ENCODE results near the gene BCR. TPM values are rescaled to one million over a fixed set of nuclear protein-coding genes. Genes with fewer than 3 reads are reported as not detected.

BCR gene
- total and polyA plus RNA-seq, 2 of the 8 experiments (the other 6 are each of a cell fraction or from before 2014, with no cell fraction given) = 66.7 to 130 TPM

DNA sequence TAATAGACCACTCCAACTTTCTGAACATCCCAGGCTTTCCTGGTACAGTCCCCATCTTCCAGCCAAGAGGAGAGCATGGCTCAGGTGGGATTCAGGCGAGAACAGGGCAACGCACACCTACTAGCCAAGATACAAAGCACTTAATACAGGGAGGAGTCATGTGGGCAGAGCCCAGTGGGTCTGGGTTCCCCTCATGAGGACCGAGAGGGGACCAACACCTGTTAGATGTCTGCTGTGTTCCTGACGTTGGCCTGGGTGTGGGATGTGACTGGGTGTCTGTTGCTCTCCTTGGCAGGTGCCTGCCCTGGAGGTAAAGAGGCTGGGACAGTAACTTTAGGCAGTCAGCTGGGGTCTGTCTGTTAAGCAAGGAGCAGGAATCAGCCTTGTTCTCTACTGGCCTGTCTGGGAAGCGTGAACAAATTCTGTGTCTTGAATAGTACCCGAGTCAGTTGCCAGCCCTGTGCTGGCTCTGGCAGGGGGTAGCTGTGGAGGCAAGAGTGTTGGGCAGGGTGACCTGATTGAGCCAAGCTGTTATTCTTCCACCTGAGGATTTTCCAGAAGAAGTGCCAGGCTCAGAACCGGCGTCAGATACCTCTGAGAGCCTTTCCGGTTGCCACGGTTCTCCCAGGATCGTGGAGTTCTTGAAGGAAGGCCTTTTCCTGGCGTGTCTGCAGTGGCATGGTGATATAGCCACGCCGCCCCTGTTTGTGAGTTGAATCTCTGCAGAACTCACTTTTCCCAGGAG lies 56.3 kb downstream of the BCR start:
- H3K79me2 ChIP-seq (ENCODE audit: control insufficient read depth in 1 of 2, insufficient read depth in 2 of 2, low read length in 2 of 2) = peaks cover 41 to 92% of the 10 kb centered on the region in 2 experiments
- FAIRE-seq (no peak), DNase-seq (ENCODE audit: low read depth in 1 of 2, low spot score in 2 of 2) (no peak)
- no peak overlapping the region for H3K56ac ChIP-seq (replicated peaks; ENCODE audit: insufficient read length, low read depth, low read length)
- POLR2A ChIA-PET (ENCODE audit: partially characterized antibody) = interaction anchor here (1.0 to 1.6 kb wide), 4 partner anchors 11 to 13 kb away, joined by 3 to 4 read pairs (median 4); no protein-coding TSS in a partner anchor
- H3K9ac ChIP-seq (replicated peaks in 1 of 4; ENCODE audit: extremely low read depth in 1 of 4, low read depth in 3 of 4, low read length in 3 of 4) = no peak overlapping the region
- H2AK5ac ChIP-seq (ENCODE audit: low read depth, low read length) = peak overlapping the region; percentile 88; the same call in 1 of the 2 replicates
- peaks cover 12 to 18% of the 10 kb centered on the region in 2 experiments for H4K20me1 ChIP-seq (replicated peaks in 1 of 2; ENCODE audit: control insufficient read depth in 1 of 2, insufficient read depth in 2 of 2, low read length in 2 of 2)
- no peaks in the 10 kb centered on the region; a peak in 1 of 4 replicates for H3K9me3 ChIP-seq (ENCODE audit: insufficient read depth in 2 of 2, low read depth in 1 of 2, low read length in 1 of 2)
- WGBS, 2 experiments (ENCODE audit: extremely low coverage in 1 of 2, insufficient coverage in 1 of 2, insufficient read length in 1 of 2, insufficient replicate concordance in 2 of 2, low coverage in 1 of 2, low lambda C conversion rate in 2 of 2, missing lambda C conversion rate in 1 of 2) = 85% methylated on average over 14 of the region's 14 CpGs; no CpG with 5 or more reads in 1 of the 2 experiments
- 0 out of 2 replicates have a peak overlapping the region, but pooled peaks have one; percentile 40 for H2BK15ac ChIP-seq (ENCODE audit: low read length)
- H3K14ac ChIP-seq (ENCODE audit: insufficient read length) = no peak overlapping the region
- no peak overlapping the region for H4K91ac ChIP-seq (replicated peaks; ENCODE audit: insufficient read length, low read length)
- H2BK20ac ChIP-seq (ENCODE audit: low read length) = no peak overlapping the region; the same call in 1 of the 2 replicates
- H4K5ac ChIP-seq (ENCODE audit: insufficient read length, low read depth, low read length) = no peak overlapping the region
- H3K79me1 ChIP-seq (ENCODE audit: low read depth, low read length) = peaks cover 41% of the 10 kb centered on the region
- CTCF ChIA-PET (ENCODE audit: partially characterized antibody) = interaction anchor here (1.2 to 3.0 kb wide), 5 partner anchors 10 to 79 kb away, joined by 3 to 14 read pairs (median 5); no protein-coding TSS in a partner anchor
- H3K27me3 ChIP-seq (replicated peaks in 1 of 4; ENCODE audit: control insufficient read depth in 3 of 4, extremely low read depth in 1 of 4, insufficient read depth in 3 of 4, low read length in 3 of 4) = no peaks in the 10 kb centered on the region
- H4K8ac ChIP-seq (ENCODE audit: extremely low read depth, insufficient read depth, low read length) = peak overlapping the region; percentile 82
- no peak overlapping the region for H3K27ac ChIP-seq (ENCODE audit: low read depth, low read length)
- peaks cover 14 to 42% (median 36%) of the 10 kb centered on the region in 4 experiments for H3K4me1 ChIP-seq (replicated peaks in 1 of 4; ENCODE audit: control insufficient read depth in 3 of 4, insufficient read depth in 4 of 4, low read length in 3 of 4)
- H2BK5ac ChIP-seq (ENCODE audit: low read depth, low read length) = peak overlapping the region; percentile 32; the same call in 1 of the 2 replicates
- H2AFZ ChIP-seq (ENCODE audit: low read length) = no peak overlapping the region
- no peak overlapping the region for H3K4ac ChIP-seq (replicated peaks; ENCODE audit: insufficient read length, low read depth, low read length)
- 0 out of 4 replicates have a peak overlapping the region, but pooled peaks of 1 of the 2 experiments have one; percentile 3 for H3K4me2 ChIP-seq (ENCODE audit: insufficient read depth in 1 of 2, low read depth in 2 of 2, low read length in 2 of 2)
- H3K23me2 ChIP-seq (ENCODE audit: low read depth, low read length) = peaks cover under 1% of the 10 kb centered on the region; the same call in 1 of the 2 replicates
- TF ChIP-seq RBBP5 (IDR thresholded peaks at IDR 0.05; ENCODE audit: borderline replicate concordance, low read depth, low read length) (no peak), EGR1 (IDR thresholded peaks at IDR 0.05; ENCODE audit: borderline replicate concordance, low read depth, low read length) (no peak)
- 0 out of 2 replicates have a peak overlapping the region, but pooled peaks have one; percentile 43 for H3K18ac ChIP-seq (ENCODE audit: extremely low read depth, low read length)
- H2BK12ac ChIP-seq (ENCODE audit: low read depth, low read length) = peak overlapping the region; percentile 29; the same call in 1 of the 2 replicates
- no peak overlapping the region for H3K4me3 ChIP-seq (ENCODE audit: extremely low read depth in 1 of 4, insufficient read depth in 2 of 4, low read depth in 3 of 4, low read length in 4 of 4)
- H2BK120ac ChIP-seq (replicated peaks; ENCODE audit: low read depth, low read length) = no peak overlapping the region
- no peak overlapping the region for H3K23ac ChIP-seq (ENCODE audit: insufficient read length)
- H3K36me3 ChIP-seq (ENCODE audit: control insufficient read depth in 2 of 4, insufficient read depth in 4 of 4, low read length in 3 of 4) = no peaks in the 10 kb centered on the region; a peak in 1 of 8 replicates

Data from H1 (cell line).